ACC112 (cell line): ENCODE results near the gene CACNA1A.

ENCODE experiments used
- H2AFZ ChIP-seq: fragments of 200-600 bp; sonication (generic); one replicate; pipeline ENCODE4 v1.6.0; 2017; ENCODE audit warnings: antibody characterized with exemption, low read length; ENCODE audit not compliant: unreplicated experiment
- H3K27ac ChIP-seq: fragments of 200-600 bp; sonication (generic); 2 replicates; pipeline ENCODE4 v1.5.1; 2014; ENCODE audit warnings: low read depth, mild to moderate bottlenecking, antibody characterized with exemption, low read length, moderate library complexity
- H3K27me3 ChIP-seq: fragments of 200-600 bp; sonication (generic); 2 replicates; pipeline ENCODE4 v1.6.1; 2014; ENCODE audit warnings: mild to moderate bottlenecking, antibody characterized with exemption, low read length, moderate library complexity, mixed read lengths; ENCODE audit not compliant: insufficient read depth
- H3K36me3 ChIP-seq: fragments of 200-600 bp; sonication (generic); 2 replicates; pipeline ENCODE4 v1.6.1; 2016; ENCODE audit warnings: mild to moderate bottlenecking, antibody characterized with exemption, low read length, moderate library complexity, mixed read lengths; ENCODE audit not compliant: insufficient read depth
- H3K4me1 ChIP-seq: fragments of 200-600 bp; sonication (generic); one replicate; pipeline ENCODE4 v1.6.1; 2016; ENCODE audit warnings: low read length, mixed read lengths; ENCODE audit not compliant: insufficient read depth, unreplicated experiment, control insufficient read depth
- H3K4me3 ChIP-seq: fragments of 200-600 bp; sonication (generic); 2 replicates; pipeline ENCODE4 v1.5.1; 2014; ENCODE audit warnings: mild to moderate bottlenecking, low read depth, low read length
- H3K79me2 ChIP-seq: fragments of 200-600 bp; sonication (generic); one replicate; pipeline ENCODE4 v1.6.0; 2016; ENCODE audit warnings: low read length; ENCODE audit not compliant: control insufficient read depth, unreplicated experiment, insufficient read depth

CACNA1A gene

GRCh38 chr19:13297023-13297422 is 209.3 kb downstream of the CACNA1A start:
- no peaks in the 10 kb centered on the region for H3K4me1 ChIP-seq
- H3K36me3 ChIP-seq, result no peaks in the 10 kb centered on the region
- H3K27ac ChIP-seq, result no peak overlapping the region
- peaks cover 14% of the 10 kb centered on the region; the same call in 1 of the 2 replicates for H3K27me3 ChIP-seq
- H3K79me2 ChIP-seq, result no peaks in the 10 kb centered on the region
- H2AFZ ChIP-seq, result no peak overlapping the region
- H3K4me3 ChIP-seq, result no peak overlapping the region

- Histone ChIP-seq H2AFZ (no peak overlapping the region), H3K27ac (no peak overlapping the region), H3K4me3 (no peak overlapping the region), H3K4me1 (no peaks in the 10 kb centered on the region), H3K36me3 (no peaks in the 10 kb centered on the region), H3K79me2 (no peaks in the 10 kb centered on the region), H3K27me3 (peaks cover 13% of the 10 kb centered on the region; the same call in 1 of the 2 replicates)
These were observed 211.3 kb downstream of the CACNA1A start for GRCh38 chr19:13294812-13295567.

- H3K4me1 ChIP-seq, result no peaks in the 10 kb centered on the region
- no peak overlapping the region for H3K27ac ChIP-seq
- no peaks in the 10 kb centered on the region for H3K36me3 ChIP-seq
- H2AFZ ChIP-seq, result no peak overlapping the region
- H3K27me3 ChIP-seq, result no peaks in the 10 kb centered on the region; the same call in 1 of the 2 replicates
- H3K4me3 ChIP-seq, result no peak overlapping the region
- H3K79me2 ChIP-seq, result no peaks in the 10 kb centered on the region
These were observed 214.4 kb downstream of the CACNA1A start for GRCh38 chr19:13291913-13292312.

GRCh38 chr19:13290741-13291140 is 215.5 kb downstream of the CACNA1A start:
- H3K79me2 ChIP-seq, result no peaks in the 10 kb centered on the region
- no peaks in the 10 kb centered on the region for H3K4me1 ChIP-seq
- no peak overlapping the region for H3K4me3 ChIP-seq
- no peak overlapping the region for H3K27ac ChIP-seq
- H2AFZ ChIP-seq, result no peak overlapping the region
- H3K27me3 ChIP-seq, result no peaks in the 10 kb centered on the region; the same call in 1 of the 2 replicates
- no peaks in the 10 kb centered on the region for H3K36me3 ChIP-seq

- H3K27me3 ChIP-seq, result no peaks in the 10 kb centered on the region
- H3K27ac ChIP-seq, result no peak overlapping the region
These were observed 217.0 kb downstream of the CACNA1A start for GRCh38 chr19:13289295-13289694.

GRCh38 chr19:13286195-13286985 is 219.9 kb downstream of the CACNA1A start:
- H3K4me1 ChIP-seq, result no peaks in the 10 kb centered on the region
- H3K27me3 ChIP-seq, result no peaks in the 10 kb centered on the region
- no peak overlapping the region for H3K4me3 ChIP-seq
- no peak overlapping the region for H3K27ac ChIP-seq
- H3K79me2 ChIP-seq, result no peaks in the 10 kb centered on the region
- H3K36me3 ChIP-seq, result no peaks in the 10 kb centered on the region
- H2AFZ ChIP-seq, result no peak overlapping the region

More at GRCh38 chr19:13289295-13289694, 217.0 kb downstream of the CACNA1A start:
- no peaks in the 10 kb centered on the region for H3K36me3 ChIP-seq
- H2AFZ ChIP-seq, result no peak overlapping the region
- H3K79me2 ChIP-seq, result no peaks in the 10 kb centered on the region
- no peak overlapping the region for H3K4me3 ChIP-seq
- H3K4me1 ChIP-seq, result no peaks in the 10 kb centered on the region

GRCh38 chr19:13284929-13285928 is 221.1 kb downstream of the CACNA1A start:
- Histone ChIP-seq H2AFZ (no peak overlapping the region), H3K4me1 (no peaks in the 10 kb centered on the region), H3K4me3 (no peak overlapping the region), H3K27me3 (no peaks in the 10 kb centered on the region), H3K36me3 (no peaks in the 10 kb centered on the region), H3K79me2 (no peaks in the 10 kb centered on the region), H3K27ac (no peak overlapping the region)

GRCh38 chr19:13283871-13284270 is 222.4 kb downstream of the CACNA1A start:
- H3K27ac ChIP-seq, result no peak overlapping the region
- no peaks in the 10 kb centered on the region for H3K36me3 ChIP-seq
- no peak overlapping the region for H3K4me3 ChIP-seq
- no peaks in the 10 kb centered on the region for H3K79me2 ChIP-seq
- H3K27me3 ChIP-seq, result no peaks in the 10 kb centered on the region
- no peaks in the 10 kb centered on the region for H3K4me1 ChIP-seq
- H2AFZ ChIP-seq, result no peak overlapping the region

- H3K79me2 ChIP-seq, result no peaks in the 10 kb centered on the region
- H3K36me3 ChIP-seq, result no peaks in the 10 kb centered on the region
- no peak overlapping the region for H3K4me3 ChIP-seq
- no peaks in the 10 kb centered on the region for H3K4me1 ChIP-seq
- H2AFZ ChIP-seq, result no peak overlapping the region
- no peak overlapping the region for H3K27ac ChIP-seq
- no peaks in the 10 kb centered on the region for H3K27me3 ChIP-seq
These were observed 223.7 kb downstream of the CACNA1A start for GRCh38 chr19:13282486-13283065.
